ENCODE data around the gene POLD2.

The POLD2 gene

DNA sequence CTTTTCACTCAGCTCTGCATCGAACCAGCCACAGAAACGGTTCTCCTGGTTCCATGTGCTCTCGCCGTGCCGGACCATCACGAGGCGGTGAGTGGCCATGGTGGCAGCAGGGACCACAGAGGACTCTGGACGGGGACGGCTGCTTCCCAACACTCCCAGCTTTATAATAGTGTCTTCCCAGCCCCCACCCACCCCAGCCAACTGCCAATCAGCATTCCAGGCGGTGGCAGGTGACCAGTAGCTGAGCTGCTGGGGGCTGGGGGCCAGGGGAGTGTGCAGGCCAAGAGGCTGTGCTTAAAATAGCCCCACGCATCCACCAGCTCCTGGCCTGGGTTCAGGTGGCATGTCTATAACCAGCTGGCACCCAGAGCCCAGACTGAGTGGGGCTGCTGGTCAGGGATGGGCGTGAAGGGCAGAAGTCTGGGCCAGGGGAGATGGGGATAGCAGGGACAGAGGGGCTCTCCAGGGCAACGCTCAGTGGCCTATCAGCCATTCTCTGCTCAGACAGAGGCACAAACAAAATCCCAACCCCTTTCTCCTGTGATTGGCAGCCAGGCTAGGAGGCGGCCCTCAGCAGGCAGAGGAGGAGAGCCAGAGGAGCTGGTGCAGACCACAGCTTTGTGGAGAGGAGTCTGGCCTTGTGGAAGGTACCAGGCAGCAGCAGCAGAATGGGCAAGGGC is 57.8 kb downstream of the POLD2 start, which contains the start of gene PGAM2:
PGAM2 (minus strand) TSS at position 137 of the 680 bp plus-strand sequence; CDS start at position 99, 38 bp downstream.
- no peak for DNase-seq (ENCODE audit: low read depth in 2 of 2)

DNA sequence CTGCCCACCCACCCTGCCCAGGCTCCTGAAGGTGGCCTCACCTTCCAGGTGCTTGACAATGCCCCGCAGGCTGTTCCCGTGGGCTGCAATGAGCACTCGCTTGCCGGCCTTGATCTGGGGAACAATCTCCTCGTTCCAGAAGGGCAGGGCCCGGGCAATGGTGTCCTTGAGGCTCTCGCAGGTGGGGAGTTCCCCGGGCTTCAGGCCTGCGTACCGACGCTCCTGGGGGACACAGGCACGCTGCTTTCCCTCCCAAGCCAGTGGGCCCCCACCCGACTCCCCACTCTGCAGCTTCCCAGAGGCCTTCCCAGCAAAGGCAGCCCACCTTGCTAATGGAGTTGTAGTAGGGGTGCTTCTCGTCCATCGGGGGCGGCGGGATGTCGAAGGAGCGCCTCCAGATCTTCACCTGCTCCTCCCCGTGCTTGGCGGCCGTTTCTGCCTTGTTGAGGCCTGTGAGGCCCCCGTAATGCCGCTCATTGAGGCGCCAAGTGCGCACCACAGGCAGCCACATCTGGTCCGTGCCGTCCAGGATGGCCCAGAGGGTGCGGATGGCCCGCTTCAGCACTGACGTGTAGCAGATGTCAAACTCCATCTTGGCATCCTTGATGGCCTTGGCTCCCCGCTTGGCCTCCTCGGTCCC is 58.4 kb downstream of the POLD2 start:
- no peak for DNase-seq (ENCODE audit: low read depth in 2 of 2)

All from stimulated activated CD4-positive, alpha-beta T cell treated with anti-CD3 and anti-CD28 coated beads, Interleukin-12 subunit alpha, Interleukin-12 subunit beta, amount 100 ng/mL, for 24 hours (primary cell).